Suppressor macrophage treated with lipopolysaccharide for 1 hour (primary cell): Measurements from ENCODE around the gene PRR16.
"Not testable (repeated sequence)": the region's sequence is repeated elsewhere in the genome, so short reads cannot be mapped to it uniquely, and the experiment has no call there.

Experiments used
- DNase-seq, 3 donors: peaks; one replicate each; pipeline ENCODE4 v3.0.0-alpha.2; 2020 to 2022

Gene PRR16

GRCh38 chr5:120463991-120464626 is at the start of gene PRR16:
PRR16 (plus strand) TSS chr5:120464300.
- DNase-seq = peak; percentile 61 to 85 (median 73)

GRCh38 chr5:120415985-120416384 is 48.1 kb upstream of the PRR16 start:
- no peak for DNase-seq

GRCh38 chr5:120419127-120419526 is 45.0 kb upstream of the PRR16 start:
- DNase-seq = no peak

- not testable (repeated sequence) for DNase-seq
Measured at GRCh38 chr5:120426633-120427275, 37.3 kb upstream of the PRR16 start.

GRCh38 chr5:120430572-120430971 is 33.5 kb upstream of the PRR16 start:
- no peak for DNase-seq

- DNase-seq = no peak
Measured at GRCh38 chr5:120432861-120433260, 31.2 kb upstream of the PRR16 start.

GRCh38 chr5:120435129-120435528 is 29.0 kb upstream of the PRR16 start:
- DNase-seq = no peak

- peak in 2 of 3 donors; percentile 37 to 46 for DNase-seq
Measured at GRCh38 chr5:120436996-120437395, 27.1 kb upstream of the PRR16 start.

GRCh38 chr5:120442694-120443093 is 21.4 kb upstream of the PRR16 start:
- DNase-seq = no peak

- no peak for DNase-seq
Measured at GRCh38 chr5:120443607-120444006, 20.5 kb upstream of the PRR16 start.

GRCh38 chr5:120446068-120446492 is 18.0 kb upstream of the PRR16 start:
- DNase-seq = no peak

- no peak for DNase-seq
Measured at GRCh38 chr5:120446901-120447300, 17.2 kb upstream of the PRR16 start.

- no peak for DNase-seq
Measured at GRCh38 chr5:120447706-120448239, 16.3 kb upstream of the PRR16 start.

GRCh38 chr5:120449501-120449900 is 14.6 kb upstream of the PRR16 start:
- DNase-seq = peak; percentile 47 to 67 (median 66)

- no peak for DNase-seq
Measured at GRCh38 chr5:120450910-120451309, 13.2 kb upstream of the PRR16 start.

- no peak for DNase-seq
Measured at GRCh38 chr5:120451445-120451844, 12.7 kb upstream of the PRR16 start.

GRCh38 chr5:120452471-120452870 is 11.6 kb upstream of the PRR16 start:
- no peak for DNase-seq

- no peak for DNase-seq
Measured at GRCh38 chr5:120454094-120454798, 9.9 kb upstream of the PRR16 start.

- DNase-seq = no peak
Measured at GRCh38 chr5:120456006-120456405, 8.1 kb upstream of the PRR16 start.

- DNase-seq = peak; percentile 60 to 80 (median 70)
Measured at GRCh38 chr5:120457839-120458507, 6.1 kb upstream of the PRR16 start.

GRCh38 chr5:120458508-120458847 is 5.6 kb upstream of the PRR16 start:
- DNase-seq = not testable (repeated sequence)

GRCh38 chr5:120461251-120461650 is 2.8 kb upstream of the PRR16 start:
- no peak for DNase-seq

GRCh38 chr5:120463006-120463680 is 957 bp upstream of the PRR16 start:
- DNase-seq = peak; percentile 55 to 85 (median 76)
